CD14-positive monocyte (primary cell): ENCODE data around the gene MED13L. TPM values are rescaled to one million over a fixed set of nuclear protein-coding genes. Genes with fewer than 3 reads are reported as not detected.
A peak's percentile ranks its signal among the peaks of the same experiment; 100 is the strongest.

ENCODE experiments used
- DNase-seq, 3 donors: peaks; one replicate each; pipeline ENCODE4 v3.0.0-alpha.2; 2011 to 2022
- H2AFZ ChIP-seq: 2 replicates; pipeline ENCODE4 v1.6.0; 2012; ENCODE audit warnings: mild to moderate bottlenecking, low read depth, low read length, inconsistent platforms; ENCODE audit not compliant: insufficient read depth, poor library complexity, severe bottlenecking
- H3K27ac ChIP-seq, 2 donors: 1 replicate in 1 of 2; 2 replicates in 1 of 2; pipeline ENCODE4 v1.5.1; 2012 to 2013; ENCODE audit warnings: low read length in 2 of 2, control low read depth in 1 of 2, inconsistent platforms in 1 of 2, low read depth in 1 of 2, mild to moderate bottlenecking in 1 of 2
- H3K27me3 ChIP-seq, 2 donors: one replicate each; pipeline versions ENCODE4 v1.6.0 to v1.6.1; 2011 to 2013; ENCODE audit warnings: low read length in 2 of 2; ENCODE audit not compliant: control insufficient read depth in 2 of 2, insufficient read depth in 2 of 2
- H3K36me3 ChIP-seq, 2 donors: replicated peaks in 1 of 2; 1 replicate in 1 of 2; 2 replicates in 1 of 2; pipeline versions ENCODE4 v1.5.1 to v1.6.1; 2012 to 2013; ENCODE audit warnings: low read length in 2 of 2, control low read depth in 1 of 2, inconsistent platforms in 1 of 2, mild to moderate bottlenecking in 1 of 2; ENCODE audit not compliant: insufficient read depth in 2 of 2, control insufficient read depth in 1 of 2
- H3K4me1 ChIP-seq, 2 donors: 1 replicate in 1 of 2; 2 replicates in 1 of 2; pipeline versions ENCODE4 v1.5.1 to v1.6.1; 2012 to 2013; ENCODE audit warnings: low read length in 2 of 2, control low read depth in 1 of 2, inconsistent platforms in 1 of 2, mild to moderate bottlenecking in 1 of 2, moderate library complexity in 1 of 2; ENCODE audit not compliant: insufficient read depth in 2 of 2, control insufficient read depth in 1 of 2
- H3K4me2 ChIP-seq: replicated peaks from 2 replicates; pipeline ENCODE3; 2012; ENCODE audit warnings: low read length, moderate library complexity, mild to moderate bottlenecking; ENCODE audit not compliant: poor library complexity, severe bottlenecking; ENCODE audit errors: extremely low read depth
- H3K4me3 ChIP-seq, 3 experiments: fragments of 200-600 bp in 1 of 3; sonication (generic) in 1 of 3; replicated peaks in 1 of 3; 1 replicate in 2 of 3; 2 replicates in 1 of 3; pipeline ENCODE4 v1.5.1; 2011 to 2013; ENCODE audit warnings: low read length in 3 of 3, mild to moderate bottlenecking in 3 of 3, control low read depth in 2 of 3, low read depth in 2 of 3, inconsistent platforms in 1 of 3, moderate library complexity in 1 of 3
- H3K79me2 ChIP-seq: 2 replicates; pipeline ENCODE4 v1.6.0; 2012; ENCODE audit warnings: mild to moderate bottlenecking, control low read depth, inconsistent platforms, low read length, moderate library complexity; ENCODE audit not compliant: insufficient read depth
- H3K9ac ChIP-seq: 2 replicates; pipeline ENCODE4 v1.6.0; 2017; ENCODE audit warnings: low read length, mild to moderate bottlenecking; ENCODE audit not compliant: insufficient read depth, poor library complexity, severe bottlenecking
- H3K9me3 ChIP-seq, 2 donors: replicated peaks in 1 of 2; 1 replicate in 1 of 2; 2 replicates in 1 of 2; pipeline versions ENCODE4 v1.5.1 to v1.6.1; 2012 to 2013; ENCODE audit warnings: low read length in 2 of 2, control low read depth in 1 of 2; ENCODE audit not compliant: control insufficient read depth in 1 of 2, insufficient read depth in 1 of 2
- H4K20me1 ChIP-seq: 2 replicates; pipeline ENCODE4 v1.6.0; 2012; ENCODE audit warnings: mild to moderate bottlenecking, low read length, control low read depth, moderate library complexity; ENCODE audit not compliant: insufficient read depth
- H3K27ac Mint-ChIP-seq, 7 donors: one replicate each; pipeline ENCODE4 v1.8.0; 2020; ENCODE audit warnings: mild to moderate bottlenecking in 7 of 7, mixed read lengths in 7 of 7, moderate library complexity in 6 of 7, inconsistent platforms in 2 of 7
- H3K27me3 Mint-ChIP-seq, 3 donors: one replicate each; pipeline ENCODE4 v1.8.0; 2021 to 2022; ENCODE audit warnings: low read depth in 3 of 3, mild to moderate bottlenecking in 3 of 3, mixed read lengths in 3 of 3, moderate library complexity in 3 of 3, inconsistent platforms in 1 of 3
- H3K36me3 Mint-ChIP-seq, 2 donors: one replicate each; pipeline ENCODE4 v1.8.0; 2020; ENCODE audit warnings: mixed read lengths in 2 of 2, inconsistent platforms in 1 of 2, mild to moderate bottlenecking in 1 of 2
- H3K4me1 Mint-ChIP-seq: one replicate; pipeline ENCODE4 v1.8.0; 2020; ENCODE audit warnings: mild to moderate bottlenecking, mixed read lengths
- H3K4me3 Mint-ChIP-seq, 2 donors: one replicate each; pipeline ENCODE4 v1.8.0; 2020; ENCODE audit warnings: mild to moderate bottlenecking in 2 of 2, mixed read lengths in 2 of 2, moderate library complexity in 1 of 2
- H3K9me3 Mint-ChIP-seq, 7 donors: one replicate each; pipeline ENCODE4 v1.8.0; 2020 to 2022; ENCODE audit warnings: mixed read lengths in 7 of 7, mild to moderate bottlenecking in 6 of 7, moderate library complexity in 6 of 7, inconsistent platforms in 2 of 7
- WGBS: methylation state at CpG from one replicate; pipeline ENCODE4 v1.1.5; 2013; ENCODE audit warnings: missing lambda C conversion rate; ENCODE audit not compliant: insufficient coverage; 5-methylcytosine and 5-hydroxymethylcytosine counted together
- intact Hi-C, 2 donors: fragments of 100-400 bp; cut with micrococcal nuclease; formaldehyde crosslinking; loops; one replicate each; pipeline versions ENCODE4 v1.15.0 to v1.15.1; 2023
- polyA plus RNA-seq, 3 donors: library from polyadenylated mRNA; depleted of rRNA in 1 of 3; unstranded in 2 of 3; stranded (reverse) in 1 of 3; fragments of 300-500 nt in 2 of 3; fragments of >200 nt in 1 of 3; fragmentation: Illumina TruSeq in 2 of 3; gene quantifications; 1 replicate in 2 of 3; 2 replicates in 1 of 3; pipeline ENCODE4 v1.2.3, GENCODE V29; 2012 to 2021
- TF ChIP-seq, protein P1 (sequence below): fragments of 200-600 bp; IDR thresholded peaks from one replicate; pipeline ENCODE4 v1.8.0; 2022; ENCODE audit warnings: antibody characterized with exemption, mild to moderate bottlenecking

MED13L gene
- polyA plus RNA-seq, 3 donors: 4.4 to 42.0 (median 7.5) TPM

DNA sequence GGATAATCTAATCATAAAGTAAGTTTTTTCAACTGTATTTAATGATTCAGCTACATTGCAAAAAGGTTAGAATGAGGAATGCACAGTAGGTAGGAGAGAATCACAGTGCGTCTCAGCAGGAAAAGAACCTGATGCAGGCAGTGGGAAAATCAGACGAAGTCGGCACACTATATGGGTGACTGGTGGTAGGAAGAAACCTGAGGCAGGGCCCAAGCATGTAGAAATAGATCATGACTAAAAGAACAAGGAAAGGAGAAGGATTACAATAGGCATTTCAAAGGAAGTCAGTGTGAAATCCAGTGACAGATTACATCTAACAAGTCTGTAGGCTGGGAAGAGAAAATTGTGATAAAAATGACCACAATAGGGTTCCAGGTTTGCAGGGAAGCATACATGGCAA, 267.0 kb downstream of the MED13L start:
- peaks cover 94 to 100% of the 10 kb centered on the region in 2 donors for H3K36me3 ChIP-seq
- no peak overlapping the region for H3K27ac ChIP-seq
- H4K20me1 ChIP-seq: peaks cover 78% of the 10 kb centered on the region
- no peaks in the 10 kb centered on the region for H3K9me3 ChIP-seq
- intact Hi-C loops: no loop called here
- DNase-seq: no peak
- no peak overlapping the region for H3K4me2 ChIP-seq
- H3K4me1 Mint-ChIP-seq: no peaks in the 10 kb centered on the region
- TF ChIP-seq, protein P1, sequence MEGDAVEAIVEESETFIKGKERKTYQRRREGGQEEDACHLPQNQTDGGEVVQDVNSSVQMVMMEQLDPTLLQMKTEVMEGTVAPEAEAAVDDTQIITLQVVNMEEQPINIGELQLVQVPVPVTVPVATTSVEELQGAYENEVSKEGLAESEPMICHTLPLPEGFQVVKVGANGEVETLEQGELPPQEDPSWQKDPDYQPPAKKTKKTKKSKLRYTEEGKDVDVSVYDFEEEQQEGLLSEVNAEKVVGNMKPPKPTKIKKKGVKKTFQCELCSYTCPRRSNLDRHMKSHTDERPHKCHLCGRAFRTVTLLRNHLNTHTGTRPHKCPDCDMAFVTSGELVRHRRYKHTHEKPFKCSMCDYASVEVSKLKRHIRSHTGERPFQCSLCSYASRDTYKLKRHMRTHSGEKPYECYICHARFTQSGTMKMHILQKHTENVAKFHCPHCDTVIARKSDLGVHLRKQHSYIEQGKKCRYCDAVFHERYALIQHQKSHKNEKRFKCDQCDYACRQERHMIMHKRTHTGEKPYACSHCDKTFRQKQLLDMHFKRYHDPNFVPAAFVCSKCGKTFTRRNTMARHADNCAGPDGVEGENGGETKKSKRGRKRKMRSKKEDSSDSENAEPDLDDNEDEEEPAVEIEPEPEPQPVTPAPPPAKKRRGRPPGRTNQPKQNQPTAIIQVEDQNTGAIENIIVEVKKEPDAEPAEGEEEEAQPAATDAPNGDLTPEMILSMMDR: no peak
- no peaks in the 10 kb centered on the region for H3K27me3 Mint-ChIP-seq
- H3K4me3 Mint-ChIP-seq: no peak overlapping the region
- WGBS: 100% methylated on average over 3 of the region's 3 CpGs
- no peak overlapping the region for H3K4me3 ChIP-seq
- H3K9me3 Mint-ChIP-seq: no peaks in the 10 kb centered on the region
- H3K79me2 ChIP-seq: peaks cover 30% of the 10 kb centered on the region
- peak overlapping the region in 1 of 7 donors; percentile 53 for H3K27ac Mint-ChIP-seq
- no peaks in the 10 kb centered on the region for H3K27me3 ChIP-seq
- H2AFZ ChIP-seq: no peak overlapping the region
- H3K9ac ChIP-seq: no peak overlapping the region
- H3K36me3 Mint-ChIP-seq: peaks cover 91 to 98% of the 10 kb centered on the region in 2 donors
- H3K4me1 ChIP-seq: no peaks in the 10 kb centered on the region

DNA sequence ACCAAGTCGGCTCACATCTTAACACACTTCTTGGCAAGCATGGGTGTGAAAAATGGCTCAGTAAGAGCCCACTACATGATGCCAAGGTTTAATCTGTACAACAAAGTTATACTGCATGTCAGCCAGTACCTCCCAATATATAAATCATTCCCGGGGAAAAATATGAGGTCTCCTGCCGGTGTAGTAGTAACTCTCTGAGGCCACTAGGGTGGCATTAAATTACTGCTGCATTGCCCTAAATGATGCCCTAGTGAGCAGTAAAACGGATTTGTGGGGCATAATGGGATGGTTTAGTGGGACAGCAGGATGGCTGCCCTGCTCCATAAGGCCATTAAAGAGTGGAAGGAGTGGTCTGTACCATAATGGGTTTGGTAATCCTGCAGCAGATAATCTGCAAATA, 267.7 kb downstream of the MED13L start:
- WGBS: 94% methylated on average over 3 of the region's 4 CpGs
- no peak for DNase-seq
- intact Hi-C loops: no loop called here

More for the DNA sequence above, 267.7 kb downstream of the MED13L start:
- no peaks in the 10 kb centered on the region for H3K4me1 Mint-ChIP-seq
- H3K36me3 Mint-ChIP-seq: peaks cover 90 to 98% of the 10 kb centered on the region in 2 donors
- no peaks in the 10 kb centered on the region for H3K4me1 ChIP-seq
- H3K27me3 Mint-ChIP-seq: no peaks in the 10 kb centered on the region
- H3K9ac ChIP-seq: no peak overlapping the region
- H3K9me3 Mint-ChIP-seq: no peaks in the 10 kb centered on the region
- H3K79me2 ChIP-seq: peaks cover 24% of the 10 kb centered on the region
- H2AFZ ChIP-seq: no peak overlapping the region
- H4K20me1 ChIP-seq: peaks cover 76% of the 10 kb centered on the region
- no peak overlapping the region for H3K4me2 ChIP-seq
- H3K9me3 ChIP-seq: no peaks in the 10 kb centered on the region
- H3K36me3 ChIP-seq: peaks cover 95 to 100% of the 10 kb centered on the region in 2 donors
- H3K27me3 ChIP-seq: no peaks in the 10 kb centered on the region
- TF ChIP-seq, protein P1: peak; percentile 43
- H3K4me3 Mint-ChIP-seq: no peak overlapping the region
- H3K4me3 ChIP-seq: no peak overlapping the region
- no peak overlapping the region for H3K27ac Mint-ChIP-seq
- H3K27ac ChIP-seq: no peak overlapping the region
